Mesendoderm (in vitro differentiated cells): Measurements from ENCODE around the gene TLR7.

Source experiments
- DNase-seq: peaks from one replicate; pipeline ENCODE4 v3.0.0; 2013
- H2AK5ac ChIP-seq: 2 replicates; pipeline ENCODE4 v1.6.1; 2013; ENCODE audit warnings: low read length, inconsistent platforms
- H2BK120ac ChIP-seq: 2 replicates; pipeline ENCODE4 v1.6.1; 2013; ENCODE audit warnings: low read depth, mild to moderate bottlenecking, low read length, moderate library complexity, mixed read lengths
- H2BK15ac ChIP-seq: replicated peaks from 2 replicates; pipeline ENCODE4 v1.6.1; 2013; ENCODE audit warnings: low read depth, mild to moderate bottlenecking, moderate library complexity
- H2BK5ac ChIP-seq: 2 replicates; pipeline ENCODE4 v1.6.1; 2013; ENCODE audit warnings: low read length, inconsistent platforms
- H3K18ac ChIP-seq: 2 replicates; pipeline ENCODE4 v1.6.1; 2013; ENCODE audit warnings: mild to moderate bottlenecking, low read length, mixed read lengths
- H3K23ac ChIP-seq: one replicate; pipeline ENCODE4 v1.6.1; 2013; ENCODE audit warnings: low read length
- H3K27ac ChIP-seq: 2 replicates; pipeline ENCODE4 v1.5.1; 2013; ENCODE audit warnings: low read depth, mild to moderate bottlenecking, inconsistent platforms, low read length, moderate library complexity
- H3K27me3 ChIP-seq: 2 replicates; pipeline ENCODE4 v1.6.1; 2013; ENCODE audit warnings: low read length, control low read depth, mild to moderate bottlenecking, inconsistent platforms; ENCODE audit not compliant: insufficient read depth, poor library complexity
- H3K36me3 ChIP-seq: 2 replicates; pipeline ENCODE4 v1.6.1; 2013; ENCODE audit warnings: low read length, inconsistent platforms; ENCODE audit not compliant: control insufficient read depth, insufficient read depth
- H3K4ac ChIP-seq: one replicate; pipeline ENCODE4 v1.6.1; 2013; ENCODE audit warnings: low read depth, mild to moderate bottlenecking, low read length, moderate library complexity
- H3K4me1 ChIP-seq: 2 replicates; pipeline ENCODE4 v1.6.1; 2013; ENCODE audit warnings: low read depth, low read length, inconsistent platforms; ENCODE audit not compliant: control insufficient read depth
- H3K4me2 ChIP-seq: 2 replicates; pipeline ENCODE4 v1.6.1; 2013; ENCODE audit warnings: low read length
- H3K4me3 ChIP-seq: 2 replicates; pipeline ENCODE4 v1.5.1; 2013; ENCODE audit warnings: mild to moderate bottlenecking, low read length
- H3K56ac ChIP-seq: one replicate; pipeline ENCODE4 v1.6.1; 2013; ENCODE audit warnings: low read length
- H3K79me1 ChIP-seq: 2 replicates; pipeline ENCODE4 v1.6.1; 2013; ENCODE audit warnings: low read length, inconsistent platforms
- H3K79me2 ChIP-seq: 2 replicates; pipeline ENCODE4 v1.6.1; 2013; ENCODE audit warnings: mild to moderate bottlenecking, low read length; ENCODE audit not compliant: control insufficient read depth, insufficient read depth
- H3K9ac ChIP-seq: 2 replicates; pipeline ENCODE4 v1.6.1; 2013; ENCODE audit warnings: low read length, inconsistent platforms
- H4K5ac ChIP-seq: one replicate; pipeline ENCODE4 v1.6.1; 2013; ENCODE audit warnings: low read length
- H4K8ac ChIP-seq: one replicate; pipeline ENCODE4 v1.6.1; 2013; ENCODE audit warnings: low read depth, mild to moderate bottlenecking, control low read depth, low read length, moderate library complexity
- WGBS: extraction: QIAGEN DNeasy Blood & Tissue Kit; methylation state at CpG from one replicate; pipeline ENCODE4 v1.1.7; 2013; ENCODE audit warnings: low lambda C conversion rate, missing lambda C conversion rate; ENCODE audit not compliant: insufficient coverage; ENCODE audit errors: extremely low coverage; 5-methylcytosine and 5-hydroxymethylcytosine counted together

The TLR7 gene

DNA sequence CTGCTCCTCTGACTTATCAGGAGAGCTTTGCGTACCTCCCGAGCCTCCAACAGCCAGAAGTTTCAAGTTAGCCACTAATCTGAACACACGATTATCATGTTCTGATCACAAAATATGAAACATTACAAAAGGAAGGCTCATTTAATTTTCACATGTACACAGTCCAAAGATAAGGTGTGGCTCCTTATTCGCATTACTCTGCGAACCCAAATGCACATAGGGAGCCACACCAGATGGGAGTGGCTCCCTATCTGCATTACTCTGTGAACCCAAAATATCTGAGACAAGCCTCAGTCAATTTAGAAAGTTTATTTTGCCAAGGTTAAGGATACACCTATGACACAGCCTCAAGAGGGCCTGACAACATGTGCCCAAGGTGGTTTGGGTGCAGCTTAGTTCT lies 68.0 kb downstream of the TLR7 start:
- no peak overlapping the region for H2BK120ac ChIP-seq
- no peak overlapping the region for H3K4me2 ChIP-seq
- no peak overlapping the region for H4K5ac ChIP-seq
- no peaks in the 10 kb centered on the region for H3K79me2 ChIP-seq
- no peak overlapping the region for H3K27ac ChIP-seq
- no CpG with 5 or more reads among the region's 5 CpGs for WGBS
- DNase-seq, result no peak
- no peak overlapping the region for H3K9ac ChIP-seq
- H3K4me1 ChIP-seq, result no peaks in the 10 kb centered on the region
- H3K23ac ChIP-seq, result no peak overlapping the region
- no peaks in the 10 kb centered on the region for H3K27me3 ChIP-seq
- no peaks in the 10 kb centered on the region for H3K79me1 ChIP-seq
- no peak overlapping the region for H3K56ac ChIP-seq
- no peak overlapping the region for H3K18ac ChIP-seq
- no peak overlapping the region for H2BK5ac ChIP-seq
- H4K8ac ChIP-seq, result no peak overlapping the region
- H2AK5ac ChIP-seq, result no peak overlapping the region
- H3K4me3 ChIP-seq, result no peak overlapping the region
- H3K36me3 ChIP-seq, result no peaks in the 10 kb centered on the region
- H3K4ac ChIP-seq, result no peak overlapping the region
- no peak overlapping the region for H2BK15ac ChIP-seq

DNA sequence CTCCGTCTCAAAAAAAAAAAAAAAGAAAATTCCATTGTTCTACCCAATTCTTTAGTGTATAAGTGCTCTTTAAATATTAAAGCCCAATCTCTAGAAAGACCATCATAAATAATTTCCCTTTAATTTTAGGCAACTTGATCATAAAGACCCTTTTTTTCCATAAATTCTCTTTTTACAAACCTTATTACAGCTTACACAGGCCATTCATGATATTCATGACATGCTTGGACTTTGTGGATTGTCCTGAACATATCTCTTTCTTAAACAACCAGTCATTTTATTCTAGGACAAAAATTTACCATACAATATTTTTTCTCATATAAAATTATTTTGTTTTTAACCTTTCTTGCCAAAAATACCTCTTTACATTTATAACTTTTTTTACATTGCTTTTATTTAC lies 70.1 kb downstream of the TLR7 start:
- H4K5ac ChIP-seq, result no peak overlapping the region
- no peak overlapping the region for H3K23ac ChIP-seq
- no peak overlapping the region for H2AK5ac ChIP-seq
- H3K18ac ChIP-seq, result no peak overlapping the region
- peak; percentile 51 for DNase-seq
- no peak overlapping the region for H4K8ac ChIP-seq
- no CpG with 5 or more reads among the region's 1 CpG for WGBS
- H3K36me3 ChIP-seq, result no peaks in the 10 kb centered on the region
- H3K79me1 ChIP-seq, result no peaks in the 10 kb centered on the region
- no peak overlapping the region for H3K4ac ChIP-seq
- no peak overlapping the region for H3K4me3 ChIP-seq
- no peak overlapping the region for H3K56ac ChIP-seq
- H3K79me2 ChIP-seq, result no peaks in the 10 kb centered on the region
- no peak overlapping the region for H2BK5ac ChIP-seq
- no peak overlapping the region for H2BK120ac ChIP-seq
- no peak overlapping the region for H3K27ac ChIP-seq
- no peak overlapping the region for H3K4me2 ChIP-seq
- no peaks in the 10 kb centered on the region for H3K27me3 ChIP-seq
- H2BK15ac ChIP-seq, result no peak overlapping the region
- no peaks in the 10 kb centered on the region for H3K4me1 ChIP-seq
- H3K9ac ChIP-seq, result no peak overlapping the region
